Dermis blood vessel endothelial cell (primary cell): ENCODE data around the gene EXOC3. TPM values are rescaled to one million over a fixed set of nuclear protein-coding genes. Genes with fewer than 3 reads are reported as not detected.

Experiments used
- DNase-seq: peaks from one replicate; pipeline ENCODE4 v3.0.0; 2010
- total RNA-seq: library from RNA; depleted of rRNA; stranded (reverse); fragments of >200 nt; gene quantifications from 2 replicates; pipeline ENCODE4 v1.2.3, GENCODE V29; 2014

Gene EXOC3
- total RNA-seq, 1 donor from 2014 or later: 52.1 TPM

DNA sequence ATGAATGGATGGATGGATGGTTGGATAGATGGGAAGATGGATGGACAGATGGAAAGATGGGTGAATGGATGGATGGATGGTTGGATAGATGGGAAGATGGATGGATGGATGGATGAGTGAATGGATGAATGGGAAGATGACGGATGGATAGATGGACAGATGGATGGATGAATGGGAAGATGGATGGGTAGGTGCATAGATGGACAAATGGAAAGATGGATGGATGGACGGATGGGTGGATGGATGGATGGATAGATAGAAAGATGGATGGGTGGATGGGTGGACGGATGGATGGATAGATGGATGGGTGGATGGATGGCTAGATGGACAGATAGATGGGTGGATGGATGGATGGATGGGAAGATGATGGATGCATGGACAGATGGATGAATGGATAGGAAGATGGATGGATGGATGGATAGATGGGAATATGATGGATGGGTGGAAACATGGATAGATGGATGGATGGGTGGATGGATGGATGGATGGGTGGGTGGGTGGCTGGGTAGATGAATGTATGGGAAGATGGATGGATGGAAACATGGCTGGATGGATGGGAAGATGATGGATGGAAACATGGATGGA lies 16.5 kb upstream of the EXOC3 start:
- no peak for DNase-seq

DNA sequence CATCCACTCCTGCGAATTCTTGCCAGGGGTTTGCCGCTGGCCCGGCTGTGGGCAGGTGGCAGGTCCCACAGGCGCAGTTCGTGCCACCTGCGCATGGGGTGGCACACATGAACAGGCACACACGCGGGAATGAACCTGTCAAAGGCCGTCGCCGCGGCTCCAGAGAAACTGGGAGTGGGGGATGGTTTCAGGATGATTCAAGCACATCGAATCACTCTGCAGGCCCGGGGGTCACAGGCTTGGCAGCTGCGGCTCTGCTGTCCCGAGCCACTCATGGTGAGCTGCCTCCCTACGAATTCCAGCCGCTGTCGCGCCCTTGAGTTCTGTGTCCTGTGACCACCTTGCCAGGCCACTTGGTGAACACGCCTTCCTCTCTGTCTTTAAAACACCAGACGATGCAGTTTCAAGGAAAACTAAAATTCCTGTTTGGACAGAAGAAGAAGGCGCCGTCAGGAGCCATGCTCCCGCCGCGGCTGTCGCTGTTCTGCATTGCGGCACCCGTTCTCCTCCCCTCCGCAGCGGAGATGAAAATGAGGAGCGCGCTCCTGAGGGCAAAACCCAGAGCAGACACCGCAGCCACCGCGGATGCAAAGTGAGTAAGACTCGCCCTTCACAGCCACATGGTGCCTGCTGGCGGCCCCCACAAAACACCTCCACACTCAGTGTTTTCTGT lies 15.4 kb upstream of the EXOC3 start:
- no peak for DNase-seq

DNA sequence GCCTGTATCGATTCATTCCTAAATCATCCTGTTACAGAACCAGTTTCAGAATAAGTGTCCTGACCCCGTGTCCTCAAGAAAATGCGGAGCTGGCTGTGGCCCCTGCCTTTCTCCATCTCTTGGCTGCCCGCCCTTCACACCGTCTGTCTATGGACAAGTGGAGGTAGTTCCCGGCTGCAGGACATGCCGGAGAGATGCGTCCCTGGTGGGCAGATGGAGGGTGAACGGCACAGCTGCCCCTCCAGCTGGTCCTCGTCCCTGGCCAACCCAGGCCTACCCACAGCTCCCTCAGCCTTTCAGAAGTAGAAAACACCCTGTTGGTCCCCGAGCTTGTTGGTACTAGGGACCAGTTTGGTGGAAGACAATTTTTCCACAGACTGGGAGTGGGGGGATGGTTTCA lies 14.8 kb upstream of the EXOC3 start:
- no peak for DNase-seq

DNA sequence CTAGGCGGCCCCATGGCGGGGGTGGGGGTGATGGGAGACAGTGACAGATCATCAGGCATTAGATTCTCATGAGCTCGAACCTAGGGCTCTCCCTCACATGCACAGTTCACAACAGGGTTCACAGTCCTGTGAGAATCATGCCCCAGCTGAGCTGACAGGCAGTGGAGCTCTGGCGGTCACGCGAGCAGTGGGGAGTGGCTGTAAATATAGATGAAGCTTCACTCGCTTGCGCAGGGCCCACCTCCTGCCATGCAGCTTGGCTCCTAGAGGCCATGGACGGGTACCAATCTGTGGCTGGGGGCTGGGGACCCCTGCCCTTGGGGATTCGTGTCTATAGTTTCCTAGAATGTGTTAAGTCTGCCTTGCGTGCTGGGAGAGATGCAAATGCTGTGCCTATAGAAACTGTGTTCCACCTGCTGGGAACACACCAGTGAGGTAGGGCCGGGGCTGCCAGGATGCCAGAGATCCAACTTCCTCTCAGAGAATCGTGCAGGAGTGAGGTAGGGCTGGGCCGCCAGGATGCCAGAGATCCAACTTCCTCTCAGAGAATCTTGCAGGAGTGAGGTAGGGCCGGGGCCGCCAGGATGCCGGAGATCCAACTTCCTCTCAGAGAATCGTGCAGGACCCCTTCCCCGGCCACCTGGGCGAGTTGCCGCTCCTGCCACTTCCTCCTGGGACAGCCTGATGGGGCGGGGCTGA lies 14.1 kb upstream of the EXOC3 start:
- DNase-seq: no peak

DNA sequence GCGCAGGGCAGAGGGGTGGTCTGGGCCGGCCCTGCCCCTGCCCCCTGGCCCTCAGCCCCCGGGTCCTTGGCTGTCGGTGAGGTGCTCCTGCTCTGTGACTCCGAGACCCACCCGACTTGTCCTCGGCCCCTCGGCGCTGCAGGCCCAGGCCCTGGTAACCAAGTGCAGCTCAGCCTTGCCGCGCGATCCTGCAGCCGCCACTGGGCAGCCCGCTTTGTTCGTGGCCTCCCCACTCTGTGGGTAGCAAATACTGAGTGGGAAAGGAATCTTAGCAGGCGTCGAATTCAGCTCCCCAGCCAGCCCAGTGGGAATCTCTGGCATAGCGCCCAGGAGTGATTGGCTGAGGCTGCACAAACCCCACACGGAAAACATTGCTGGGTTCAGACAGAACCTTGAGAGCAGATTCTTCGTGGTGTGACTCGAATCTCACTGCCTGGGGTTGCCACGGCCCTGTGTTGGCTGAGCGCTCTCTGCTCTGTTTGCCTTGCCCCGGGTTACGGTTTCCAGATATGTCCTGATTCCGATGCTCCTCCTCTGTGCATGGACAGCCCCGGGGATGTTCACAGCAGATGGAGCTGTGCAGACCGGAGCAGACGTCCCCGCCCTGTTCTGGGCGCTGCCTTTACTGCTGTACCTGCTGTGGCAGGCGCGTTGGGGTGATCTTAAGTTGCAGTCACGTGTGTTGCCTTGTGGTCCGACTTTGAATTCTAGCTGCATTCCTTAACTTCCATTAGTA lies 13.4 kb upstream of the EXOC3 start:
- no peak for DNase-seq

DNA sequence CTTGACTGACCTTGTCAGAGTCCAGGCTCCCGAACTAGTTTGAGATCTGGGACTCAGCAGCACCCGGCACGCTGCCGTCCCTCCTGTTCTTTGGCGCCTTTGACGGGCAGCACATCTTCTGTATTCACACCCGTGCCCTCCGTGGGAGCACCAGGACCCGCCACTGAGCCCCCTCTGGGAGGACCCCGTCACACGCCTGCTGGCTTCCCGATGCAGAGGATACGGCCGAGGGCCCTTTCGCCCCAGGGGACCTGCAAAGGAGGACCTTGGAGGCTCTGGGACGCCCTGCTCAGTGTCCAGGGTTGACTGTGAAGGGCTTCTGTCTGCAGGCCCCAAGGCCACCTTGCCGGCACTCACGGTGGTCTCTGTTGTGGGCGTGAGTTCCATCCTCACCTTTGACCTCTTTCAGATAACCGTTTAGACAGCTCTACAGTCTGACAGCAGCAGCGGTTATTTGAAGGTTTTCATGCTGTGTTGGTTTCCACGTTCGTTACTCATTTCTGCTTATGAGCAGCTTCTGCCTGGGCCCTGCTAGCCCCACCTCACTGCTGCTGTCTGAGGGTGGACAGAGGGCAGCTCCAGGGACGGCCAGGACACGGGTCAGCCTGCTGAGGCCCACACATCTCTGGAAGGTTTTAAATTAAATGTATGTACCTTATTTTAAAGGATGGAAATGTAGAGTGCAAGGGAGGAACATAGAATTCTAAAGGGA lies 12.6 kb upstream of the EXOC3 start:
- DNase-seq: no peak

DNA sequence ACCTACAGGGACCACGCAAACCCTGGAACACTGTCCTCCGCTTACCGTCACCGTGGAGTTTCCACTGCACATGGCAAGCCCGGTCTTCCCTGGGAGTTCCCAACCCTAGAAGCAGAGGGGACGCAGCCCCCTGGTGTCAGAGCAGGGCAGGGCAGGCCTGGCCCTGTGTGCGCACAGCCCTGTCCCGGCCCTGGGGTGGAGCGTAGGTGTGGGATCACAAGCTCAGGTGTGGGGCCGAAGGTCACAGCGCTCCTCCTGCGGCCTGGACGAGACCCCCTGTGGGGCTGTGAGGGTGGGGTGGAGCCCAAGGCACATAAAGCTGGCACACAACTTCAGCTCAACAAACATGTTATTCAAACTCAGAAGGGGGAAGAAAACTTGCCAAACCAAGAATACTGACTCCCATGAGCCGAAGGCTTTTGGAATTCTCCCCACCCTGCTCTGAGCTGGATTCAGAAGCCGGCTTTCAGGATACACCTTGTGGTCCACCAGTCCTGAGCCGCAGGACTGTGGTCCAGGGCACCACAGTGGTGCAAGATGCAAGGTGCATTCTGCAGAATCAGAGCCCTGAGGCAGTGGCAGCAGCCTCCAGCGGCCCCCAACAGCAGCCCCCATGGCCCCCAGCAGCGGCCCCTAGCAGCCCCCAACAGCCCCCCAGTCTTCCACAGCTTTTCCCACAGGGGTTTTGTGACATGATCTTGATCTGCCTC lies 11.8 kb upstream of the EXOC3 start:
- DNase-seq: peak; percentile 81

DNA sequence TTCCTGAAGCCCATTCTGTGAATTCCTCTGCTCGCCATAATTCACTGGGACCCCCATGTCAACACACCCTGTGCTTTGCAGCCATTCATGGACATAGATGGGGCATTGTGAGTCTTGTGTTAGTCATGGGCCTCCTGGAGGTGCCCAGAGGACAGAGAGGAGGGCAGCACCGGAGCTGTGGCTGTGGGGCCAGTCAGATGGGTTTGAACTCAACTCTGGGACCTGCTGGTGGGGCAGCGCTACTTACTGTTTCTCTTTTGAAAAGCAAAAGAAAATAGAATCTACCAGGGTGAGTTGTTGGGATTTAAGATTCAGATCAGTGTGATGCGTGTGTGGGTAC lies 11.3 kb upstream of the EXOC3 start:
- no peak for DNase-seq

DNA sequence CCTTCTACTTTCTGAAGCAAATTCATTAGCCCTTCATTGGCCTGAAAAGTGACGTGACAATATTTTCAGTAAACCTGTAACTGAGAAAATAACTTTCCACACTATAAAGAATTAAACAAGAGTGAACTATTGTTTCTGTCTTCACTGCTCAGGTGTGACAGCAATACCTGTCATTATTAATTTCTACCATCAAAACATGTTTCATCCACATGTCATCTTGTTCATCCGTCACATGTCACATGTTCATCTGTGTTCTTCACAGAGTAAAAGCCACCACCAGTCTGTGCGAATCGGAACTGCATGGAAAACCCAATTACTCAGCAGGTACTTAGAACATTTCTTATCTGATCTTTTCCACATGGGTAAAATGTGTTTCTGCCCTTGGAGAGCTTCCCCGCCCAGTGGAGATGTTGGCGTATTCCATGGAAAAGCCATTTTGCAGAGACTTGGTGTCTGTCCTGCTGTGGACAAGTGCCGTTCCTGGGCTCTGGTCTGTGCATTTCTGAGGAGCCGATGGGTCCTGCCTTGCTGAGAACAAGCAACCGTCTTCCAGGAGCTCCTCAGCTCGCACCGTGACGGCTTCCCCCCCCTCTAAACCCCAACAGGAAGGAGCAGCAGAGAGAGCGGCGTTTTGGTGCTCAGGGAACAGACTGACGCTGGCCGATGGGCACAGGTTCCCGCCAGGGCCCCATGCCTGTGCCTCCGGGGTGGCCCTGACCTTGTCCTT lies 10.6 kb upstream of the EXOC3 start:
- DNase-seq: no peak

DNA sequence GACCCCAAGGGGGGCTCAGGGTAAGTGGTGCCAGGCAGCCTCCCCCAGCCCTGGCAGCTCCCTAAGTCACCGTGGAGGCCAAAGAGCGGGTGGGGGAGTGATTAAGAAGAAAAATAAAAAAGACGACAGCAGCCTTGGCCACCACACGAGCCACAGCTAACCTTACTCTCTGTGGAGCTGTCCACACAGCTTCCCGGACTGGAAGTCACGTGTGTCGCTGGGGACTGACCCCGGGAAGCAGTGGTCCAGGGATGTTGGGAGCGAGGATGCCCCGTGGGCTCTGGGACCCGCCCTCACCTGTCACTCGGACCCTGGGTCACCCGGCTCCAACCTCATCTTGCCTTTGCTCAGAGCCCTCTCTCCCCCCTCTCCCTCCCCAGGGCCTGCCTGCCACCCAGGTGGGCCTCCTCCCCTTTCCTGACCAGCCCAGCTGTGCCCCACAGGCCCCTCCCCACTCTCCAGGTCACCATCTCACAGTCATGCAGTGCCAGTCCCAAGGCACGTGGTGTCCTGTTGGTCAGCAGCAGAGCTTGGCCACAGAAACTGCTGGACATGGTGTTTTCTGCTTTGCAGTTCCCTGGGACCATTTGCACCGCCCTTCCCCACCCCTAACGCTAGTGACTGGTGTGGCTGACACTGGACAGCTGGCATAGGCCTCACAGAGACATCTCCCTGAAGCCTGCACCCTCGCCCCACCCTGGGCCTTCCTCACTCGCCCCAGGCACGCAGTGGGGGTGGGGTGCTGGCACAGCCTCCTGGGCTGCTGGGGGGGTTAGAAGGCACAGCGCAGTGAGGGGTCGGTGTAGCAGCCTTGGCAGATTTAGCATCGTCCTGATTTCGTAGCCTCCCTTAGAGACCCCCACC lies 9.8 kb upstream of the EXOC3 start:
- no peak for DNase-seq

DNA sequence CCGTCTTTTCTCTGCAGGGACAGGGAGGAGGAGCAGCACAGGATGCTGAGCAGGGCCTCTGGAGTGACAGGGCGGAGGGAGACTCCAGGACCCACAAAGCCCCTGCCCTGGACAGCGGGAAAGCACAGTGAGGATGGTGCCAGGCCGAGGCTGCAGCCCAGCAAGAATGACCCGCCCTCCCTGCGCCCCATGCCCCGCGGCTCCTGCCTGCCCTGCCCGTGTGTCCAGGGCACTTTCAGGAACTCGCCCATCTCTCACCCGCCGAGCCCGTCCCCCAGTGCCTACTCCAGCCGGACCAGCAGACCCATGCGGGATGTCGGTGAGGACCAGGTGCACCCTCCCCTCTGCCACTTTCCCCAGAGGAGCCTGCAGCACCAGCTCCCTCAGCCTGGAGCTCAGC lies 9.1 kb upstream of the EXOC3 start:
- DNase-seq: no peak

DNA sequence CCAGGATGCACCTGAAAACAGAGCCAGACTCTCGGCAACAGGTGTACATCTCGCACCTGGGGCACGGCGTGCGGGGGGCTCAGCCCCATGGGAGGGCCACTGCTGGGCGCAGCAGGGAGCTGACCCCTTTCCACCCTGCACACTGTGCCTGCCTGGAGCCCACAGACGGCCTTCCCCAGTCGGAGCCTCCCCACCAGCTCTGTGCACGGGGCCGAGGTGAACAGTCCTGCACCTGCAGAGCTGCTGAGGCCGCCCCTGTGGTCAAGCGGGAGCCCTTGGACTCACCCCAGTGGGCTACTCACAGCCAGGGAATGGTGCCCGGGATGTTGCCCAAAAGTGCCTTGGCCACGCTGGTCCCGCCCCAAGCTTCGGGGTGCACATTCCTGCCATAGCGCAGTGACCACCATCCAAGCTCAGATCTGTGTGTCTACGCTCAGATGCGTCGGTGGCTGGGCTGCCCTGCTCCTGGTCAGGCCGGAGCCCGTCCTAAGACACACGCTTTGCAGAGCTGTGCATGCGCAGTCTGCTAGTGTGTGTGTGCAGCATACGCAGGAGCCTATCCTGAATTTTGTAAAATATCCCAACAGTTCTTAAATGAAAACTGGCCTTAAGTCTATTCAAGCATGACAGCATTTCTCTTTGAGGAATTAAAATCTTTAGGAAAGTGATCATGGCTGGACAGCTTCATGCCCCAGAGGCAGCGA lies 8.4 kb upstream of the EXOC3 start:
- DNase-seq: no peak

DNA sequence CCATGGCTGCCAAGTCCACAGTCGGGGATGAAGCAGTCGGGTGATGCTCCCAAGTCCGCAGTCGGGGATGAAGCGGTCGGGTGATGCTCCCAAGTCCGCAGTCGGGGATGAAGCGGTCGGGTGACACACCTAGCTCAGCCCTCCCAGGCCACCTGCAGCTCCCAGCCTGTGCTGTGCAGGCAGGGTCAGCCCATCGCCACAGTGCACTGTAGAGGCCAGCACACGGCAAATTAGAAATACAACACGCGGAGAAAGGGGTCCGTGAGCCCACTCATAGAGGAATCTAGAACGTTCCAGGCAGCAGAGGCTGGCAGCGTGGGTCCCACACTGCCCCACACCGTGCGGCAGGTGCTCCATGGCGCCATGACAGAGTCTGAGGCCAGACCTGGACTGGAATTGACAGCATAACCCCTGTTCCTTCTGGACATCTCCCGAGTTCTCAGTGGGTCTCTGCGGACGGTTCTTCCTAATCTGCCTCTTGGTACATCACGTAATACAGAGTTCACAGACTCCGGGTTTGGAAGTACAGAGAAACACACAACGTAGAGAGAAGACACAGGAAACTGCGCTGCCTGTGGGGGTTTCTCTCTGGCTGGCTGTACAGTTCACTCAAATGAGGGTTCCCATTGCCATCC lies 7.7 kb upstream of the EXOC3 start:
- DNase-seq: no peak

DNA sequence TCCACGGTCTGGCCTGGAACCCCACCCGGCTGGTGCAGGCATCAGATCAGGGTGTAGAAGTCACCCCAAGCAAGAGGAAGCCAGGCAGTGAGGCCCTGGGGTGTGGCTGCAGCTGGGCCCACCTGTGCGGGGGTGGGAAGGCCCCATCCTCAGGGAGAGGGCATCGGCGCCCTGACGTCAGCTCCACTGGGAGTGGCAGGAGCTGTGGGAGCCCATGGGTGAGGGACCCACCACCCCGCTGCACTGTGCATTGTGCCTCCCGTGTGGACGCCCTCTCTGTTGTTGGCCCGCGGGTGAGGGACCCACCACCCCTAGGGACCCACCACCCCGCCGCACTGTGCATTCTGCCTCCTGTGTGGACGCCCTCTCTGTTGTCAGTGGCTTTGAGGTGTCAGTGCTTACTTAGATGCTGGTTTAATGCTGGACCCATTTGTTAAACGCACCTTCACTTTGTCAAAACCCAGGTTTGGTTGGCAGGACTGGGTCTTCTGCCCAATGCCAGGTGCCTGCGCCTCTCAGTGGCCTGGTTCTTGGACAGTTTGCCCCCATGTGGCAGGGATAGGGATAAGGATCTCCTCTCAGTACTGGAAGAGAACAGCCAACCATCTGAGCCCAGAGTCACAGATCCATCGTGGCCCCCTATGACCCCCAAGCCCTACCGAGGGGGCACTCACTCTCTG lies 6.9 kb upstream of the EXOC3 start:
- peak; percentile 61 for DNase-seq

DNA sequence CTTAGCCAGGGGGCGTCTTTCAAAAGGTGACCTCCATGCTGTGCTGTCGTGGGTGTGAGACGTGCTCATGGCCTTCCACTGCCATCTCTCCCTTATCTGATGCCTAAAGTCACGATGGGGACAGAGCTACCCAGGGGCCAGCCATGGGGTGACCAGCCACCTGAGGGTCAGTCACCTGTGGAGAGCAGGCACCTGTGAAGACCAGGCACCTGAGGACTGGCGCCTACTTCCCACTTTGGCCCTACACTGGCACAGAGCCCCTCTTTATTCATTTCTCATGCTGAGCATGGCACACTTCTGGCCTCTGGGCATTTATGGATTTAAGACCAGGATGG lies 6.4 kb upstream of the EXOC3 start:
- DNase-seq: no peak

DNA sequence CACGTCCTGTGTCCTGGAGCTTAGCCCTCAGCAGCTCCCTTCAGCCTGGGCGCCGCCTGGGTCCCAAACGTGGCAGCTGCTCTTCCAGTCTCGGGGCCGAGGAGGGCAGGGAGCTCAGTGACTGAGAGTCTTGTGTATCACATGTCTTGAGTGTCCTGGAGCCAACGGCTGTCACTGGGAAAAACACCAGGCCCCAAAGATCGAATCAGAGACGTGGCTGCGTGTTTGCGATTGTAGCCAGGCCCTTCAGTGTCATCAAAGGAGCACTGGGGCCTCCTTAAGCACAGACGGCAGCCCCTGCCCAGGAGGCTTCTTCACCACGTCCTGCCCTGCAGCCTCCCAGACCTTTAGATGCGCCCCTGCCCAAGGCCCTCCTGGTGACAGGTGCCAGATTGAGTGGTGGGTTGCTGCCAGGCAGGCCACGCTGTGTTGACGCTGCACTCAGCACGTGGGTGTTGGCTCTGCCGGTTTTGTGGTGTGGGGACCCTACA lies 5.7 kb upstream of the EXOC3 start:
- no peak for DNase-seq

DNA sequence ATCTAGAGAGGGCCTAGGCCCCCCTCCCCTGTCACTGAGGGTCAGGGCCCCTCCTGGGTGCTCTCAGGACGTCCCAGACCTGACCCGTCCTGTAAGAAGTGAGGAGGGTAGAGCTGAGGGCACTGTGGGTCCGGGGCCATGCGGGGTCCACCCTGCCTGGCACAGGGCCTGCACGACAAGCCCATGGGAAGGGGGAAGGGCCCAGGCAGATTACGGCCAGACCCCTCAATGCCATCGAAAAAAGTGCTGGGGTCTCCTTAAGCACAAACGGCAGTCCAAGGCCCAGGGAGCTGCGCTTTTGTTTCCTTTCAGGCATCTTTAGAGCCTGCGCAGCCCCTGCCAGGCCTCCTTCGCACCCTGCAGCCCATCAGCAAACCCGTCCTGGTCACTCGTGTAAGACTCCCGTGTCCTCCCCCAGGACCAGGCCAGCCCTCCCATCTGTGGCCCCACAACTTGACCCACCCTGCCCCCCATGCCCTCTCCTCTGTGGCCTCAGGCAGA lies 4.4 kb upstream of the EXOC3 start:
- DNase-seq: no peak

DNA sequence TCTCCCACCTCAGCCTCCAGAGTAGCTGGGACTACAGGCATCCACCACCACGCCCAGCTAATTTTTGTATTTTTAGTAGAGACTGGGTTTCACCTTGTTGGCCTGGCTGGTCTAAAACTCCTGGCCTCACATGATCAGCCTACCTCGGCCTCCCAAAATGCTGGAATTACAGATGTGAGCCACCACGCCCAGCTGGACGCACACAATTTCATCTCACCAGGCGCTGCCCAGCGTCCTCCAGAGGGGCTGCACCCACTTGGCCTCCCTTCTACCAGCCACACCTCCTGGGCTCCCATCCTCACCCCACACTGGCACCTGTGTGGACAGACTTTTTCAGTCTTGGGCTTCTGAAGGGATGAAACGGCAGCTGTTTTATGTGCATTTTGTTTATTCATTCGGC lies 3.8 kb upstream of the EXOC3 start:
- DNase-seq: no peak

DNA sequence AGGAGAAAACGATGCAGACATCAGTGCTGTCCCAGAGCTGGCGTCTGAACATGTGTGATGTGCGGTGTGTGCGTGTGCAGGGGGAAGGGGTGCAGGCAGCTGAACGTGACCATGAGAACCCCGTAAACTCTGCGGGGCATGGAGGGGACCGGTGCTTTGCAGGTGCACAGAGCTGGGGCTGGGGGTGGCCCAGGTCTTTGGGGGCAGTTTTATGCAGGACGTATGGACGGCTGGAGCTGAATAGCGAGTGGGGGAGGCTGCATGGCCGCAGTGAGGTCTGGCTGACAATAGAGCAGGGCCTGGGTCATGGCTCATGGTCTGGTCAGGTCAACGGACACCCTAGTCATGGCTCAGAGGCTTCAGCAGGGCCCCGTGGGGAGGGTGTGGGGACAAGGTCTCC lies 3.3 kb upstream of the EXOC3 start:
- DNase-seq: no peak
